Caco-2 (cell line): ENCODE data around the gene ZNF408. TPM values are rescaled to one million over a fixed set of nuclear protein-coding genes. Genes with fewer than 3 reads are reported as not detected.

Experiments
- Bru-seq: library from RNA; stranded (reverse); fragments of 400-500 nt; gene quantifications from one replicate; lab custom pipeline; 2021; lab: Mats Ljungman, UMichigan
- BruChase-seq, 2 experiments: library from RNA; stranded (reverse); fragments of 400-500 nt; gene quantifications; one replicate each; lab custom pipeline; 2021; lab: Mats Ljungman, UMichigan
- BruUV-seq: library from RNA; stranded (reverse); fragments of 400-500 nt; replicated peaks from 2 replicates; lab custom pipeline; 2021; lab: Mats Ljungman, UMichigan
- CTCF ChIA-PET: fragments of 300-600 bp; sonication (Branson Sonifier 250); formaldehyde crosslinking; loops from one replicate; lab custom pipeline; 2022; ENCODE audit warnings: antibody characterized with exemption; lab: Charles Lee
- POLR2A ChIA-PET: fragments of 300-600 bp; sonication (Branson Sonifier 250); formaldehyde crosslinking; loops from one replicate; lab custom pipeline; 2022; ENCODE audit warnings: antibody characterized with exemption; lab: Charles Lee
- DNase-seq, 2 experiments: peaks; one replicate each; pipeline versions ENCODE4 v3.0.0 to v3.0.0-alpha.2; 2020 to 2022
- H3K27me3 ChIP-seq: replicated peaks from 2 replicates; pipeline ENCODE4 v1.6.0; 2011; ENCODE audit warnings: low read length; ENCODE audit not compliant: control insufficient read depth, insufficient read depth
- H3K36me3 ChIP-seq: 2 replicates; pipeline ENCODE4 v1.5.1; 2011; ENCODE audit warnings: low read length; ENCODE audit not compliant: control insufficient read depth, insufficient read depth
- H3K4me1 ChIP-seq: fragments of 250-450 bp; sonication (Bioruptor Pico); 2 replicates; pipeline ENCODE4 v1.5.1; 2020; ENCODE audit warnings: mild to moderate bottlenecking
- H3K4me3 ChIP-seq: 2 replicates; pipeline ENCODE4 v1.5.1; 2011; ENCODE audit warnings: low read depth, mild to moderate bottlenecking, control low read depth, low read length
- H3K9me3 ChIP-seq: fragments of 250-450 bp; sonication (Bioruptor Pico); 2 replicates; pipeline ENCODE4 v1.5.1; 2020; ENCODE audit warnings: mild to moderate bottlenecking, moderate library complexity
- H3K27ac Mint-ChIP-seq: one replicate; pipeline ENCODE4 v1.8.0; 2022; ENCODE audit warnings: mixed read lengths; ENCODE audit not compliant: unreplicated experiment
- H3K27me3 Mint-ChIP-seq: one replicate; pipeline ENCODE4 v1.8.0; 2022; ENCODE audit warnings: mixed read lengths; ENCODE audit not compliant: insufficient read depth, unreplicated experiment
- H3K36me3 Mint-ChIP-seq: one replicate; pipeline ENCODE4 v1.8.0; 2022; ENCODE audit warnings: mild to moderate bottlenecking, mixed read lengths; ENCODE audit not compliant: insufficient read depth, unreplicated experiment
- H3K4me1 Mint-ChIP-seq: one replicate; pipeline ENCODE4 v1.8.0; 2022; ENCODE audit warnings: low read depth, mixed read lengths; ENCODE audit not compliant: unreplicated experiment
- H3K4me3 Mint-ChIP-seq: one replicate; pipeline ENCODE4 v1.8.0; 2022; ENCODE audit warnings: mild to moderate bottlenecking, moderate library complexity, mixed read lengths; ENCODE audit not compliant: unreplicated experiment
- H3K9me3 Mint-ChIP-seq: one replicate; pipeline ENCODE4 v1.8.0; 2022; ENCODE audit warnings: mixed read lengths; ENCODE audit not compliant: unreplicated experiment
- CTCF ChIP-seq, 2 experiments: fragments of 200-600 bp in 1 of 2; IDR thresholded peaks; 1 replicate in 1 of 2; 2 replicates in 1 of 2; pipeline versions ENCODE4 v1.5.1 to v1.8.0; 2011 to 2022; ENCODE audit warnings: antibody characterized with exemption in 1 of 2, control low read depth in 1 of 2, inconsistent platforms in 1 of 2, low read depth in 1 of 2, low read length in 1 of 2, mild to moderate bottlenecking in 1 of 2, moderate library complexity in 1 of 2; ENCODE audit not compliant: insufficient read depth in 1 of 2, severe bottlenecking in 1 of 2, unreplicated experiment in 1 of 2
- intact Hi-C: fragments of 100-400 bp; cut with micrococcal nuclease; formaldehyde crosslinking; loops from one replicate; pipeline ENCODE4 v1.10.0; 2022; ENCODE audit not compliant: unreplicated experiment
- long read RNA-seq: library from polyadenylated mRNA; stranded (forward); transcript quantifications from one replicate; pipeline ENCODE4 v2.0.0, GENCODE V29; 2022
- total RNA-seq: library from RNA; stranded (reverse); gene quantifications from 2 replicates; pipeline ENCODE4 v1.2.3, GENCODE V29; 2022

Gene ZNF408
- total RNA-seq (17.6 and 23.3 TPM in 2 replicates), Bru-seq, nascent RNA (percentile 83 among the genes with signal in this experiment), BruChase-seq, experiment 1, labeled RNA remaining after a 2-hour chase (percentile 79 among the genes with signal in this experiment), BruChase-seq, experiment 2, labeled RNA remaining after a 6-hour chase (percentile 73 among the genes with signal in this experiment)
- long read RNA-seq, transcript ZNF408-201 (5 exons, 2,442 nt) = major isoform, 22 of 47 reads
- long read RNA-seq, partial matches to known transcripts = 5 of 47 reads
- long read RNA-seq, other reads (novel, unspliced or antisense) = 20 of 47 reads

GRCh38 chr11:46700241-46701077, at the start of gene ZNF408, which contains the start of gene ARHGAP1:
Gene ZNF408 (plus strand): TSS chr11:46701031. CDS start chr11:46701048, 17 bp downstream.
Gene ARHGAP1 (minus strand): TSS chr11:46700619. CDS start chr11:46696107, 4,512 bp downstream.
- Histone ChIP-seq H3K9me3 (no peaks in the 10 kb centered on the region), H3K27me3 (no peaks in the 10 kb centered on the region), H3K4me1 (peaks cover 6% of the 10 kb centered on the region), H3K36me3 (peaks cover 16% of the 10 kb centered on the region), H3K4me3 (peak within 1 kb of the TSS; percentile 87)
- DNase-seq = peak; percentile 99 to 100
- H3K27me3 Mint-ChIP-seq = no peaks in the 10 kb centered on the region
- peak within 1 kb of the TSS; percentile 96 for H3K4me3 Mint-ChIP-seq
- intact Hi-C loops = loop anchor here (1.0 to 5.0 kb wide), 3 partner anchors 18 to 146 kb away; no protein-coding TSS in a partner anchor
- BruUV-seq = no TSS peak
- ChIA-PET CTCF (interaction anchor here (0.6 to 1.5 kb wide), 6 partner anchors 17 to 853 kb away, joined by 3 to 6 read pairs (median 4); no protein-coding TSS in a partner anchor), POLR2A (interaction anchor here (0.5 to 1.6 kb wide), 8 partner anchors 19 to 236 kb away, joined by 3 to 14 read pairs (median 4); partner anchors contain the start of genes CSTPP1 and F2)
- no peaks in the 10 kb centered on the region for H3K9me3 Mint-ChIP-seq
- H3K27ac Mint-ChIP-seq = peak within 1 kb of the TSS; percentile 99
- no peak for TF ChIP-seq CTCF (IDR thresholded peaks at IDR 0.05; ENCODE audit: insufficient read depth in 1 of 2, low read depth in 1 of 2, low read length in 1 of 2, severe bottlenecking in 1 of 2, unreplicated experiment in 1 of 2)
- peaks cover 55% of the 10 kb centered on the region for H3K36me3 Mint-ChIP-seq
- H3K4me1 Mint-ChIP-seq = peaks cover 7% of the 10 kb centered on the region

GRCh38 chr11:46655631-46656030, 45.2 kb upstream of the ZNF408 start:
- Mint-ChIP-seq H3K27ac (no peak overlapping the region), H3K4me3 (no peak overlapping the region), H3K36me3 (peaks cover 60% of the 10 kb centered on the region), H3K4me1 (no peaks in the 10 kb centered on the region), H3K27me3 (no peaks in the 10 kb centered on the region), H3K9me3 (no peaks in the 10 kb centered on the region)
- DNase-seq = no peak
- no TSS peak for BruUV-seq
- CTCF ChIA-PET = no interaction called here
- H3K4me3 ChIP-seq = no peak overlapping the region
- peaks cover 3% of the 10 kb centered on the region for H3K36me3 ChIP-seq
- no peaks in the 10 kb centered on the region for H3K4me1 ChIP-seq
- intact Hi-C loops = no loop called here
- TF ChIP-seq CTCF (IDR thresholded peaks at IDR 0.05; ENCODE audit: insufficient read depth in 1 of 2, low read depth in 1 of 2, low read length in 1 of 2, severe bottlenecking in 1 of 2, unreplicated experiment in 1 of 2) = no peak
- H3K9me3 ChIP-seq = no peaks in the 10 kb centered on the region
- H3K27me3 ChIP-seq = no peaks in the 10 kb centered on the region
- POLR2A ChIA-PET = no interaction called here

GRCh38 chr11:46657186-46657585, 43.6 kb upstream of the ZNF408 start:
- Histone ChIP-seq H3K4me1 (no peaks in the 10 kb centered on the region), H3K9me3 (no peaks in the 10 kb centered on the region), H3K36me3 (peaks cover 3% of the 10 kb centered on the region), H3K4me3 (no peak overlapping the region), H3K27me3 (no peaks in the 10 kb centered on the region)
- no peak overlapping the region for H3K4me3 Mint-ChIP-seq
- CTCF ChIA-PET = no interaction called here
- no peaks in the 10 kb centered on the region for H3K9me3 Mint-ChIP-seq
- BruUV-seq = no TSS peak
- TF ChIP-seq CTCF (IDR thresholded peaks at IDR 0.05; ENCODE audit: insufficient read depth in 1 of 2, low read depth in 1 of 2, low read length in 1 of 2, severe bottlenecking in 1 of 2, unreplicated experiment in 1 of 2) = no peak
- H3K27ac Mint-ChIP-seq = no peak overlapping the region
- DNase-seq = no peak
- no peaks in the 10 kb centered on the region for H3K4me1 Mint-ChIP-seq
- POLR2A ChIA-PET = no interaction called here
- H3K27me3 Mint-ChIP-seq = no peaks in the 10 kb centered on the region
- peaks cover 67% of the 10 kb centered on the region for H3K36me3 Mint-ChIP-seq
- intact Hi-C loops = no loop called here
